NCI-H146 treated with DMSO at 0.1 percent for 48 hours (cell line): ENCODE results near the gene CAPN8.

Experiments
- DNase-seq: peaks from one replicate; lab custom pipeline; 2025; ENCODE audit not compliant: unreplicated experiment; lab: John Stamatoyannopoulos, UW

Gene CAPN8

DNA sequence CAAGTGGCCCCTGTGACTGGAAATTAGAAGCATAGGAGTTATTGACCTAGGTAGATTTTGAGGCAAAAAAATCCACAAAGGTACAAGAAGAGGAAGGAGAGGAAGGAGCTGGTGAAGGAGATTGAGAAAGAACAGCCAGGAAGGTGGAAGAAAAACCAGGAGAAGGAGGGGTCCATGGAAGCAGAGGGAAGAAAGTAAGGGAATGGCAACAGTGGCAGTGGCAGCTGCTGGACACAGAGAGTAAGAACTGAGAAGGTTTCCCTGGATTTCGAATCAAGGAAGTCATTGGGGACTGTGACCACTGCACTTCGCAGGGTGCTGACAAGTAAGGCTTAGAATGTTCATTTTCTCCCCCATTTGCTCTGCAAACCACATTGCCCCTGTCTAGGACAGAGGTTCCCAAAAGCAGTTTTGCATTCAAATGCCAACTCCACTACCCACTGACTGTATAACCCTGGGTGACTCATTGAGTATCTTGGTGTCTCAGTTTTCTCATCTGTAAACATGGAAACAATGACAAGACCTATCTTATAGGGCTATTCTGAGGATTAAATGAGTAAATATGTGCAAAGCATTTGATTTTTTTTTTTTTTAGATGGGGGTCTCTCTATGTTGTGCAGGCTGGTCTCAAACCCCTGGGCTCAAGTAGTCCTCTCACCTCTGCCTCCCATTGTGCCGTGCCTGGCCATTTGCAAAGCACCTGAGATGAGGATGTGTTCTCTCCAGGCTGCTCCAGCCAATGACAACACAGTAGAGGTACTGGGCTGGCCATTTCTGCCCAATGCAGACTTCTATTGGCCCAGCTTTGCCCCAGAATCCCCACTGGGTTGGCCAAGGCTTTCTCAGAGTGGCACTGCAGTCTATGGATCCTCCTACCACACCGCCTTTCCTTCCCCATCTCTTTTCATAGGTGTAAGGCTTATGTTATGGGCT is 37.5 kb upstream of the CAPN8 start:
- no peak for DNase-seq

DNA sequence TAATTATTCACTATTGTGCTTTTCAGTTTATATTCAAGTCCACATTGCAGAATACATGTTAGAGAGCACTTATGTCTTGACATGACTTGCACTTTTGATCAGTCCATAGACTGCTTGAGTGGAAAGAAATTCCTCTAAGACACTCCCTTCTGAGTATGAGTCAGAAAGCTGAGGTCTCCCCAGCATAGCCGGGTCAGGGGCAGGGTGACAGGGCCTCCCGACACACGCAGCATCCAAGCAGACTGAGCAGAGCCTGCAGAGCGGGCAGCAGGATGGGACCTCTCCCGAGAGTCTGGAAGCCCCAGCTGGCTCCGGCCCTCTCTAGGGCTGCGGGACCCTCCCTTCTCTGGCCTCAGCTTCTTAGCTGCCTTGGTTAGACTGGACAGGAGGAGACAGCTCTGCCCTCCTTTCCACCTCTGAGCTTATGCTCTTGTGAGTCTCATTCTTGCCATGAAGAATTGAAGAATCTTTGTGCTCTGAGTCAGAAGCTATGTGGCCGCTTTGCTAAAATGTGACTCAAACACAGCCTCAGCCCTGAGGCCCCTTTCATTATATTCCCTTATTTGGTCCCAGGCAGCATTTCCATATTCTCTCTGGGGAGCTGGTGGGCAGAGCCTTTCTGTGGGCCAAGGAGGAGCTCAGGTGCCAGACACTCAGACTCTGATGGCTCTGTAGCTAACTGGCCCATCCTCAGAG is 35.6 kb upstream of the CAPN8 start:
- no peak for DNase-seq

GRCh38 chr1:223700388-223700918 is 35.0 kb upstream of the CAPN8 start:
- no peak for DNase-seq

GRCh38 chr1:223695941-223696340 is 30.4 kb upstream of the CAPN8 start:
- DNase-seq = no peak

DNA sequence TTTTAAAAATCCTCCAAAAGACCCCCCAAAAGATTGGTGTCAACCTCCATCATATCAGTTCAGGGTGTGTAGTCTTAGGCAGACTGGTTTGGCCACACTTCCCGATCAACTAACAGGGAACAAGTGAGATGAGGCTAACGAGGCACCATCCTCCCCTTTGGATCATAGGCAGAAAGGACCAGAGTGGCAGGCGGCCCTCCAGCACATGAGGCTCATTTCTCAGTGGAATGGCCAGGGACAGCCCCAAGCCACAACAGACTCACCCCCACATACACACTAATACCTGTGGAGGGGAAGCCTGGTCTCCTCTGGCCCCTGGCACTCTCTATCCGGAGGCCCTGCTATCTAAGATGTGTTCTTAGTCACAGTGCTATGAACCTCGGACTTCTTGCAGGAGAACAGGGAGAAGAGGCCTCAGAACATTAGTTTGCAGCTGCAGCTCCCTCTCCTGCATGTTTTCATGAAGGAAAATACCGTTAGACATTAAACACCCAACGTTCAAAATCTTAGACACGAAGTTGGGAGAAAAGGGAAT is 29.6 kb upstream of the CAPN8 start:
- no peak for DNase-seq

DNA sequence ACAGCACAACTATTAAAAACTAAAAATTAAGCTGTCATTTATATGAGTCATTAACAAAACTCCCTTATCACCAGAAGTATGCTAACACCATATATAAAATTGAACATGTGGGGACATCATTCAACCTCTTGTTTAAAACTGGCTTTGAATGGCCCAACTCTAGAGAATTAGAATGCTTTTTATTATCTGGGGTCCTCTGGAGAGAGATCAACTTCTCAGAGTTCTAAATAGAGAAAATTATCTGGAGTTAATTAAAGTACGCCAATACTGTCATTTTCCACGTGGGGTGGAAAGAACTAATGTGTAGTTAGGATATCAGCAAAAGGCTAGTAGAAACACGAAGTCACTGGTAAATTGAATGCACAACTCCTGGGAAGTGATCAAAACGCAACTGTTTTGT is 25.6 kb upstream of the CAPN8 start:
- no peak for DNase-seq

- no peak for DNase-seq
Observed at GRCh38 chr1:223684488-223684792, 18.9 kb upstream of the CAPN8 start.

DNA sequence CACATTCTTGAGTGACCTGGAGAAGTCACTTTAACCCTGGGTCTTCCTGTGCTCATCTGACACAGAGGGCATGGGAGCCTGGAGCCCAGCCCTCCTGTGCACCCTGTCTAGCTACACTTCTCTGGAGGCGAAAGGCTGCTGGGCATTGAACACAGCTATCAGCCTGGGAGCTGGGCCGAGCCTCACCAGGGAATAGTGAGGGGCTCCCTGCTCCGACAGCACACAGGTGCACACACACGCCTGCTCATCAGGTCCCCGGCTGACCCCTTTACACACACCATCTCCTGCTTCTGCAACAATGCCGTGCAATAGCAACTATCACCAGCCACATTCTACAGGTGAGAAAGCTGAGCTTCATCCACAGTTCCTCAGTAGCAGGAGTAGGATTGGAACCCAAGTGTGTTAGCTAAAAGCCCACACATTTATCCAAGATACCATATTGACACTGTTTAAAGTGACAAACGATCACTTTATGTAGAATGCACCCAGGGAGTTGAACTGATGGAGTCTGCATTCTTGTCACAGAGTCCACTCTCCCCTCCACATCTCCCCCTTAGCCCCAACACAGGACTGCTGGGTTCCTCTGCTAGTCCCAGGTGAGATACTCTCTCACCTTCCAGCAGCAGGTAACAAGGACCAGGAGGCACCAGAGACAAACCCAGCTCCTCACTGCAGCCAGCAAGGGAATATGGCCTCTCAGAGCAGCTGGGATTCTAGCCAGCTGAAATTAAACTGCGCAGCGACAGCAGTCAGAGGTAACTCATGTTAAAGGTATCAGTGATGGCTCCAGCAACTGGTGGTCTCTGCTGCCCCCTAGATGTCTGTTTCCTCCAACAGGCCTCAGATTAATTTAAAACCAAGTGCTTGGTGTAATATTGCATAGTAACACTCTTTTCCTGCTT is 18.3 kb upstream of the CAPN8 start:
- peak; percentile 62 for DNase-seq

GRCh38 chr1:223682502-223682901 is 17.0 kb upstream of the CAPN8 start:
- no peak for DNase-seq

DNA sequence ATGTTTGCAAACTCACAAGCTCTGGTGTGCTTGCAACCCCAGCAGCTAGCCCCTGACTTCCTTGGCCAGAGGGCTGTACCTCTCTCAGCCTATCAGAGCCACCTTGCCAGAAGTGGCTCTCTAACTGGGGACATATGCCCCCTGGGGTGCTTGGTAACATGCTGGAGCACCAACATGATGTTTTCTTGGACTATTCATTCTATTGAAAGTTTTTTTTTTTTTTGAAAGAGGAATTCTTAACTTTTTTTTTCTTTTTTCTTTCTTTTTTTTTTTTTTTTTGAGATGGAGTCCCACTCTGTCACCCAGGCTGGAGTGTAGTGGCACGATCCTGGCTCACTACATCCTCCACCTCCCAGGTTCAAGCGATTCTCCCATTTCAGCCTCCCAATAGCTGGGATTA is 14.7 kb upstream of the CAPN8 start:
- DNase-seq = no peak

- DNase-seq = no peak
Observed at GRCh38 chr1:223678841-223679240, 13.3 kb upstream of the CAPN8 start.

- no peak for DNase-seq
Observed at GRCh38 chr1:223674119-223674890, 8.8 kb upstream of the CAPN8 start.

- DNase-seq = no peak
Observed at GRCh38 chr1:223670458-223671159, 5.1 kb upstream of the CAPN8 start.

DNA sequence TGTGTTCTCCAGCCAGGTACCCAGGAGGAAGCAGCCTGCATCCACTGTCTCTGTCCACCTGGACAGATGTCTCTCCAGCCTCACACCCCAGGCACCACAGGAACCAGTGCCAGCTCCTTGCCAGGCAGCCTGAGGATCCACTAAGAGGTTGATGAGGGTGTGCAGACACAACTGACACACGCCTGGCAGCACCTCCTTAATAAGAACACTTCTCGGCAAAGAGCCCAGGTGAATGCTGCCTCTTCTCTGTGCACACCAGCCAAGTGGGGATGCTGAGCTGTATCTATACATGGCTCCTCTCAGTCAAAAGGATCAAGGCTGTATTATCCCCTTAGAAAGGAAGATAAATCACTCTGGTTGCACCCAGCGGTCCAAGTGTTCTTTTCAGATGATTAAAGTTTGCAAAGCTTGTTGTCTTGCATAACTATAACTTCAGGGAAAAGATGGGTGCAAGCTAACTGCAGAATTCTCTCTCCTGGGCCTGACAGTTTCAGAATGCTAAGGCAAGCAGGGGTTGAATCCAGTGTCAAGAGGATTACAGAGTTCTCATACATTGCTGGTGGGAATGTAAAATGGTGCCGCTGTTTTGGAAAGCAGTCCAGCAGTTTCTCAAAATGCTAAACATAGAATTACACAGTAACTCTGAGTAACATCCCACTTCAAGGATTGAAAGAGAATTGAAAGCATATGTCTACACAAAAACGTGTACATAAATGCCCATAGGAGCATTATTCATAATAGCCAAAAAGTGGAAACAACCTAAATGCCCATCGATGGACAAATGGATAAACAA is 3.7 kb upstream of the CAPN8 start:
- no peak for DNase-seq

DNA sequence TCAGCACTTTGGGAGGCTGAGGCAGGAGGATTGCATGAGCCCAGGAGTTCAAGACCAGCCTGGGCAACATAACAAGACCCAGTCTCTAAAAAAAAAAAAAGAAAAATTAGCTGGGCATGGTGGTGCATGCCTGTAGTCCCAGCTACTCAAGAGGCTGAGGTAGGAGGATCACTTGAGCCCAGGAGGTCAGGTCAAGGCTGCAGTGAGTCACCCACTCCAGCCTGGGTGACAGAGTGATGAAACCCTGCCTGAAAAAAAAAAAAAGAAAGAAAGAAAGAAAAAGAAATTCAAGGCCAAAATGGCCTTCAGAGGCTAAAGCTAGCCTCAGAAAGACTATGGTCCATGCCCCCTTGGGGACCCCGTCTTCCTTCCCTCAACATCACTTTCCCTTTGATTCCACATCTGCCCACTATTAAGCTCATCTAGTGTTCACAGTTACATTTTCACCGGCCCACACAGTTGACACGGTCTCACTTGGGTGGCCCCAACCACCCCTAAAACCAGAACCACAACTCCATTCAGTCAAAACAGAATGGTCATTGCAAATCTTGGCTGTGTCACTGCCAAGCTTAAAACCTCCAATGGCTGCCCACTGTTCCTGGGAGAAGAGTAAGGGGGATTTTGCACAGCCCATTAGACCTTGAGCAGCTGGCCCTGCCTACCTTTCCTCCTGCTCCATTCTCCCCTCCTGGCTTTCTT is 2.1 kb upstream of the CAPN8 start:
- no peak for DNase-seq

- no peak for DNase-seq
Observed at GRCh38 chr1:223664106-223664505, 1.4 kb downstream of the CAPN8 start.

DNA sequence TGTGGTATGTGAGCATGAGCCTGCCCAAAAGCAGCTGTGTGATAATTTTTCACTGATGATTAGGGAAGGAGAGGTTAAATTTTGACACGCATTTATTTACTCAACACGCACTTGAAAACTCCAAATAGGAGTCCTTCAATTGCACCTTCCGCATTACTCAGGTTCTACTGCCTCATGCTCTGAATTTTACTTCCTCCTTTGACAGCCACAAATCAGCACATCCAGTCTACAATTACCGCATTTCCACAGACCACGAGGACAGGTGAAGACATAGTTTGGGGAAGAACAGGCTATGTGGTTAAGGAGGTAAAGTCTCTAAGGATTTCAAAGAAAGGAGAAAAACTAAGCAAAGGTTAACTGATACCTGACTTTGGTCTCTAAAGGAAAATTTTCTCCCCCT is 2.6 kb downstream of the CAPN8 start:
- DNase-seq = no peak

GRCh38 chr1:223659711-223660110 is 5.8 kb downstream of the CAPN8 start:
- no peak for DNase-seq
